NCI-H526 (cell line): Measurements from ENCODE around the gene DNAH8.
"Not testable (repeated sequence)": the region's sequence is repeated elsewhere in the genome, so short reads cannot be mapped to it uniquely, and the experiment has no call there.

Experiments
- DNase-seq, 2 experiments: peaks; one replicate each; lab custom pipeline; 2025; lab: John Stamatoyannopoulos, UW

DNAH8 gene

GRCh38 chr6:38750968-38751615 lies 36.0 kb downstream of the DNAH8 start:
- DNase-seq: no peak

GRCh38 chr6:38753707-38754106 lies 38.6 kb downstream of the DNAH8 start:
- DNase-seq: no peak

DNA sequence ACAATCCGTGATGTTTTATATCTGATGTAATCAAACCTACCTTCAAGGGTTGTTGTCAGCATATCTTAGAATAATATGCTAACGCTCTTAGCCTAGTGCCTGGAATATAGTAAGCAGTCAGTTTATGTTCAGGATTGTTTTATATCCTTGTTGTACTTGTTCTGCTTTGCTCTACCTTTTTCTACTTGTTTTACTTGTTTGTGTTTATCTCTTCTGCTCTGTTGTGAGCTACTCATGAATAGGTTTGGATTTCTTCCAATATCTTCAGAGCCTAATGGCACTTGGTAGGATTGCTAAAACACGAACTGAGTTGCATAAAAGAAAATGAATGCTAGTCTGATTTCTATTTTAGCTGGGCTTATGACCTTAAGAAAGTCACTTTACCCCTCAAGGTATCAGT lies 40.1 kb downstream of the DNAH8 start:
- no peak for DNase-seq

- no peak for DNase-seq
Observed at GRCh38 chr6:38755874-38756273, 40.8 kb downstream of the DNAH8 start.

DNA sequence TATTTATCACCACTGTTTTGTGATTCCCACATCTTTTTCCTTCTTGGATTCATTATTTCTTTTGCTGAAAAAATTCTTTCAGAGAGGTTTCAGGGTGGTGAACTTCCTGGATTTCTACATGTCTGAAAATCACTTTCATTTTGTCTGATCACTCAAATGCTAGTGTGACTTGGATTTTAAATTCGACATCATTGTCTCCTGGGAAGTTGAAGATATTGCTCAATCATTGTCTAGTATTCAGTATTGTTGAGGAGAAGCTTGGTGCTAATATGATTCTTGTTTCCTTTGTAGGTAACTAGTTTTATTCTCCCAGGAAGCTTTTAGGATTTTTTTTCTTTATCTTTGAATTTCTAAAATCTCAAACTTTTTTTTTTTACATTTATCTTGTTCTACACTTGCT lies 45.0 kb downstream of the DNAH8 start:
- DNase-seq: no peak

GRCh38 chr6:38762848-38763247 lies 47.7 kb downstream of the DNAH8 start:
- DNase-seq: no peak

GRCh38 chr6:38767560-38767959 lies 52.4 kb downstream of the DNAH8 start:
- DNase-seq: no peak

GRCh38 chr6:38773338-38773737 lies 58.2 kb downstream of the DNAH8 start:
- DNase-seq: peak in 1 of 2 experiments; percentile 8

DNA sequence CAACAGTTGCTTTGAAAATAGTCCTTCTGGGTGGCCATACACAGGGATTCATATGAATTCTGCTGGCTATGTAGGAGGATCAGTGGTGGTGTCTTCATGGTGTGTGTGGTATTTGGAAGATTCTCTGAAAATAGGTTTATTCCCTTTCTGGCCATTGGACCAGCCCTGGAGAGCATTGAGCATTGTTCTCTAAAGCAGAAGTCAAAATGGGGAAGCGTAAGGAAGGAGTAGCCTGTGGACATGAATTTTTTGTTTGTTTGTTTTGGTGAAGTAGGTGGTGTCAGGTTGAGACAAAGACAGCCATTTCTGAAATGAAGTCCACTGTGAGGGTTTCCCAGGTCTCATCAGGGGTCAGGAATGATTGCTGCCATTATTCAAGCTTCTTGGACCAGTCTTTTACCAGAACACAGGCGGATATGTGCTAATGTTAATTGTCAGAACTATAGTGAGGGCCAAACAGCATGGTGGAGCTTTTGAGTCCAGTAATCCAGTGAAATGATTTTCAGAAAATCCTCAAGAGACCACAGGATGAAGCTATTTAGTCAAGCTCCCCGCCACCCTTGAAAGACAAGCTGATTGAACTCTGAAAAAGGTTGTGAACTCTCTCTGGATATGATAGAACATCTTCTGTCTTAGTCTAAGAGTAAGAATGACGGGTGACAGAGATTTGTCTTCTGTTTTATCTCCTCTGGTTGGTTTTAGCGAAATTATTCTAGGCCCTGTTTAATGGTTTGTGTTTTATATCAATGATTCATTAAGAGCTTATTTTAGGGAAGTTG lies 60.0 kb downstream of the DNAH8 start:
- no peak for DNase-seq

DNA sequence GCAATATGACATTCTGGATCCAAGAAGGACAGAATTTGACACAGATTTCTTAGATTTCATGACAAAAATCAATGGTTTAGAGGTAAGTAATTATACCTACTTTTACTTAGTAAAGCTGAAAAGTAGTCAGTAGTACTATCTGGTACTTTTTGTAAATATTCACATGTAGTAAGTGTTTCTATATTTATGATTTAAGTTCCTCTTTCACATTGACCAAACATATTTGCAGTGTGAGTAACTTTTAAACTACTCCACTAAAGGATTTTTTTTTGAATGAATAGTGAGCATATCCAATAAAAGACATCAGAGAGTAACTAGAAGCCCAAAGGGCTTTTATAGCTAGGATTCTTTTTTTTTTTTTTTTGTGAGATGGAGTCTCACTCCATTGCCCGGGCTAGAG lies 60.8 kb downstream of the DNAH8 start:
- no peak for DNase-seq

DNA sequence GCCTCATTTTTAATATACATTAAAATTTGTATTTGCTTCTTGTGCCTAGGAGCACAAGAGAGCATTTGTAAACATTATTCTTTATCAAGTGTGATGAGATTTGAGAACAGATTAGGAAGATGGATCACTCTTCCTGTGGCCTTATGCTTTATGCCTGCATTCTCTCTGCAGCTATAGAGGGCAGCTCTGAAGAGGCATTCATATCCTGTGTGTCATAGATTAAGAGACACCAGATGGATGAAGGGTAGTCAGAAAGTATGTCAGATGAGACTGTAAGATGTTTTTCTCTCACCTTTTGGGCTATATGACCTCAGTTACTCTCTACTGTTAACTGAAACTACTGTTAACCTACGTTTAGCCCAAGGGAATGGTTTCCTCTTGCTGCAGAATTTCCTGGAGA lies 61.4 kb downstream of the DNAH8 start:
- DNase-seq: no peak

DNA sequence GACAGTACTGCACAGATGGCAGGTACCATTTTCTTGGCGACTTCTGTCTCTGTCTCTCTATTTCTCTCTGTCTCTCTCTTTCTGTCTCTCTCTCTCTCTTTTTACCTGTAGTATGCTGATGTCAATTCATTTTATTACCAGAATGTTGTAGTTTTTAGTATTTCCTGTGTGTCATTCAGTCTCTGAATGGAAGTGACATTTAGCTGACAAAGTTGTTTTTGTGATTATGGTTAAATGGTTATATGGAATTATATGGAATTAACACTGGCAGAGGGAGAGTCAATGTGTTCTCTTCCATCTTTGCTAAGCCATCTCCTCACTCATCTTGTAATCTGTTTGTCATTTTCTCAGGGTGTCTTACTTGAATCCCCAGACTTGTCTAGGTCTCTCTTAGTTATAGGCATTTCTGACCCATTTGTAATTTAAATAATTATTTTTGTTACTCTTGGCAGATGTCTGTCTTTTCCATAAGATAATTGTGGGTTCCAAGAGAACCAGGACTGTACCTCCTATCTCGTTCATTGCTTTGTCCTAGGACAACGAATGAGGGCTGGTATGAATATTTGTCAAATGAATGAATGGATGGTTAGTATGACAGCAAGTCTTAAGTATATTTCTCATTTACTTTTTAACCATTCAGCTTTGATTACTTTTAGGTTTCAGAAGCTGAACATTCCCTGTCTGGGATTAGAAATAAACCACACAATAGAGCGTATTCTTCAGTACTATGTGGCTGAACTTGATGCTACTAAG lies 64.4 kb downstream of the DNAH8 start:
- no peak for DNase-seq

GRCh38 chr6:38782616-38783015 lies 67.5 kb downstream of the DNAH8 start:
- DNase-seq: no peak

- peak in 1 of 2 experiments; percentile 20 for DNase-seq
Observed at GRCh38 chr6:38783443-38784228, 68.5 kb downstream of the DNAH8 start.

- DNase-seq: peak; percentile 33 to 35
Observed at GRCh38 chr6:38784506-38785235, 69.6 kb downstream of the DNAH8 start.

DNA sequence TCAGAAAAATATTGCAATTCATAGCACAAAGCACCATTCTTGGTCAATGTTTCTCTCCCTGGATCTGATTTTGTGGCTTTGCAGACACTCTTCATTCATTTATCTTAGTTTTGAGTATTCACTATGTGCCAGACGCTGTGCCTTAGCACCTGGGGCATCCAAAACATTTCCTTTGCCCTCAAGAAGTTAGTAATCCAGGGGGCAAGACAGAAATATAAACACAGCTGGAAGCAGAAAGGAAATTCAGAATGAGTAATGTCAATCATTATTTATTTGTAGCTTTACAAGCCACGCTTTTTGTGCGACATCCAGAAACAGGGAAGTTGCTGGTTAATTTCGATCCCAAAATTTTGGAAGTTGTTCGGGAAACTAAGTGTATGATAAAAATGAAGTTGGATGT lies 71.4 kb downstream of the DNAH8 start:
- no peak for DNase-seq

DNA sequence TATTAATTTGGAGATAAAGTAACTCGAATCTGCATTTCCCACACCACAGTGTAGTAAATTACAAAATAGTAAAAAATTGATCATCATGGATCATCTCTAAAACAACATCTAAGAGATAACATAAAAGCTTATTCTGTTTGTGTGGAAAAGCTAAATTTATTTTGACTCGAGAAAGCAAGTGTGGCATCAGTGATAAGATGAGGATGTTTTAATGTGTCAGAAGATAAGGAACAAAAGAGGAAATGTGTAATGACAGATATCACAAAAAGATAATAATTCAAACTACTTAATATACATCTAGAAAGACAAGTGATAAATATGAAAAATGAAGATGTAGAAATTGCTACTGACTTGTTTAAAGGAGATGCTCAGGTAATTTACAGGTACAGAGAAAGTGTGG lies 74.1 kb downstream of the DNAH8 start:
- no peak for DNase-seq

DNA sequence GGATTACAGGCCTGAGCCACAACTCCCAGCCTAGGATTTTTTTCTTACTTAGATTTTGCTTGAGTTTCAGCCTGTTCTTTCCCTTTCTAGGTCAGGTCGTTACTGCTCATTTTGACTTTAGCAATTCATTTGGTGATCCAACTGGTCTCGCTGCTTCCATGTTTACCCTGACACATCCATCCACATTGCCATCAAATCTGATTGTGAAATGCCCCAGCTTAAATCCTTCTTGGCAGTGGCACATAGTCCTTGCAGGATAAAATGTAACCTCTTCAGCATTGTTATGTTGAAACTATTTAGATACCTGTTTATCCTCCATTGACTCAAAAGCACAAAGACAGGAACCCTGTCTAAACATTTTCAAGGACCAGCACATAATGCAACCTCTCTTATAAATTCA lies 77.2 kb downstream of the DNAH8 start:
- DNase-seq: no peak

DNA sequence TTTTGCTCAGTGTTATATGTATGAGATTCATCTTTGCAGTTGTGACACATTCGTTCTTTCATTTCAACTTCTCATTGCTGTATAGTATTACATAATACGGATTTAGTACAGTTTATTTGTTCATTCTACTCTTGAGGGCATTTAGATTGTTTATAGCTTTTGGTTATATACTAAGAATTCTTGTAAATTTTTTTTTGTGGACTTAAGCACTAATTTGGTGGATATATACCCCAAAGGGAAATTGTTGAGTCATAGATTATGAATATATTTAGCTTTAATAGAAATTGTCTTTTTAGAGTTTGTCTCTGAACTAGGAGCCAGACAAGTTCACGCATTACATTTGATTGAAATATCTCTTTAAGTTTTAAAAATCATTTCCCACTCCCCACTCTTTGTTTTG lies 79.6 kb downstream of the DNAH8 start:
- no peak for DNase-seq

DNA sequence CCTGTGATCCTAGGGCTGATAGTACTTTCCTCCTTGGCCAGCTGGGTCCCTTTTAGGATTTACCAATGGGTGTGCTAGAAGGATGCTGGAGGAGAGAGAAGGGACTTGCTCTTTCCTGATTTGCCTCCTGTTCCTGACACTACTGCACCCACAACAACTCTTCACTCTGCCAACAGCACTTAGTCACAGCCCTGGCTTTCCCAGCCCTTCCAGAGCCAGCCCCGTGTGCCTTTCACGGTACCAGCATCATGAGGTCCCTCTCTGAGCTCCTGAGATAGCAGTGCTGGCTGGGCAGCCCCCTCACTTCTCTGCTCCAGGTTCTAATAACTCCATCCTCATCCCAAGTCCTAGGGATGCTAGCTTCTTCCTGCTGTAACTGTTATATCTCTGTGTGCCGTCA lies 80.9 kb downstream of the DNAH8 start:
- DNase-seq: no peak

DNA sequence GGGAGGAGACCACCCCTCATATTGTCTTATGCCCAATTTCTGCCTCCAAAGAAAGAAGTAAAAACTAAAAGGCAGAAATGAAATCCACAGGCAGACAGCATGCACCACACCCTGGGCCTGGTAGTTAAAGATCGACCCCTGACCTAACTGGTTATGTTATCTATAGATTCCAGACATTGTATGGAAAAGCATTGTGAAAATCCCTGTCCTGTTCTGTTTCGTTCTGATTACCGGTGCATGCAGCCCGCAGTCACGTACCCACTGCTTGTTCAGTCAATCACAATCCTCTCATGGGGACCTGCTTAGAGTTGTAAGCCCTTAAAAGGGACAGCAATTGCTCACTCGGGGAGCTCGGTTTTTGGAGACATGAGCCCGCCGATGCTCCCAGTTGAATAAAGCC lies 81.3 kb downstream of the DNAH8 start:
- not testable (repeated sequence) for DNase-seq

DNA sequence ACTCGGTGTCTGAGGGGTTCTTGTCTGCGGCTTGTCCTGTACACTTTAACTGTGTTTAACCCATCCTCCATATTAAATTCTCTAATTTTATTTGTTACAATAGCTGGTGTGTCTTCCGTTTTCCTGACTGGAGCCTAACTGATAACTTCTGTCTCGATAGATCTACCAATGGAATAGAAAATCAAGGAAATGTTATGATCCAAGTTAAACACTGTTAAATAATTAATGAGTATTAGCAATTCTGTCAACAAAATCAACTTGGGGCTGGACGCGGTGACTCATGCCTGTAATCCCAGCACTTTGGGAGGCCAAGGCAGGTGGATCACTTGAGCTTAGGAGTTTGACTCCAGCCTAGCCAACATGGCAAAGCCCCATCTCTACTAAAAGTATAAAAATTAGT lies 81.7 kb downstream of the DNAH8 start:
- no peak for DNase-seq
